Nucleus accumbens (tissue), 56 donors: ENCODE measurements around the gene MYOF.

Experiments
- DNase-seq, 56 donors: peaks; one replicate each; lab custom pipeline; 2025; lab: John Stamatoyannopoulos, UW

MYOF gene, protein sequence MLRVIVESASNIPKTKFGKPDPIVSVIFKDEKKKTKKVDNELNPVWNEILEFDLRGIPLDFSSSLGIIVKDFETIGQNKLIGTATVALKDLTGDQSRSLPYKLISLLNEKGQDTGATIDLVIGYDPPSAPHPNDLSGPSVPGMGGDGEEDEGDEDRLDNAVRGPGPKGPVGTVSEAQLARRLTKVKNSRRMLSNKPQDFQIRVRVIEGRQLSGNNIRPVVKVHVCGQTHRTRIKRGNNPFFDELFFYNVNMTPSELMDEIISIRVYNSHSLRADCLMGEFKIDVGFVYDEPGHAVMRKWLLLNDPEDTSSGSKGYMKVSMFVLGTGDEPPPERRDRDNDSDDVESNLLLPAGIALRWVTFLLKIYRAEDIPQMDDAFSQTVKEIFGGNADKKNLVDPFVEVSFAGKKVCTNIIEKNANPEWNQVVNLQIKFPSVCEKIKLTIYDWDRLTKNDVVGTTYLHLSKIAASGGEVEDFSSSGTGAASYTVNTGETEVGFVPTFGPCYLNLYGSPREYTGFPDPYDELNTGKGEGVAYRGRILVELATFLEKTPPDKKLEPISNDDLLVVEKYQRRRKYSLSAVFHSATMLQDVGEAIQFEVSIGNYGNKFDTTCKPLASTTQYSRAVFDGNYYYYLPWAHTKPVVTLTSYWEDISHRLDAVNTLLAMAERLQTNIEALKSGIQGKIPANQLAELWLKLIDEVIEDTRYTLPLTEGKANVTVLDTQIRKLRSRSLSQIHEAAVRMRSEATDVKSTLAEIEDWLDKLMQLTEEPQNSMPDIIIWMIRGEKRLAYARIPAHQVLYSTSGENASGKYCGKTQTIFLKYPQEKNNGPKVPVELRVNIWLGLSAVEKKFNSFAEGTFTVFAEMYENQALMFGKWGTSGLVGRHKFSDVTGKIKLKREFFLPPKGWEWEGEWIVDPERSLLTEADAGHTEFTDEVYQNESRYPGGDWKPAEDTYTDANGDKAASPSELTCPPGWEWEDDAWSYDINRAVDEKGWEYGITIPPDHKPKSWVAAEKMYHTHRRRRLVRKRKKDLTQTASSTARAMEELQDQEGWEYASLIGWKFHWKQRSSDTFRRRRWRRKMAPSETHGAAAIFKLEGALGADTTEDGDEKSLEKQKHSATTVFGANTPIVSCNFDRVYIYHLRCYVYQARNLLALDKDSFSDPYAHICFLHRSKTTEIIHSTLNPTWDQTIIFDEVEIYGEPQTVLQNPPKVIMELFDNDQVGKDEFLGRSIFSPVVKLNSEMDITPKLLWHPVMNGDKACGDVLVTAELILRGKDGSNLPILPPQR (N-terminal part only)

DNA sequence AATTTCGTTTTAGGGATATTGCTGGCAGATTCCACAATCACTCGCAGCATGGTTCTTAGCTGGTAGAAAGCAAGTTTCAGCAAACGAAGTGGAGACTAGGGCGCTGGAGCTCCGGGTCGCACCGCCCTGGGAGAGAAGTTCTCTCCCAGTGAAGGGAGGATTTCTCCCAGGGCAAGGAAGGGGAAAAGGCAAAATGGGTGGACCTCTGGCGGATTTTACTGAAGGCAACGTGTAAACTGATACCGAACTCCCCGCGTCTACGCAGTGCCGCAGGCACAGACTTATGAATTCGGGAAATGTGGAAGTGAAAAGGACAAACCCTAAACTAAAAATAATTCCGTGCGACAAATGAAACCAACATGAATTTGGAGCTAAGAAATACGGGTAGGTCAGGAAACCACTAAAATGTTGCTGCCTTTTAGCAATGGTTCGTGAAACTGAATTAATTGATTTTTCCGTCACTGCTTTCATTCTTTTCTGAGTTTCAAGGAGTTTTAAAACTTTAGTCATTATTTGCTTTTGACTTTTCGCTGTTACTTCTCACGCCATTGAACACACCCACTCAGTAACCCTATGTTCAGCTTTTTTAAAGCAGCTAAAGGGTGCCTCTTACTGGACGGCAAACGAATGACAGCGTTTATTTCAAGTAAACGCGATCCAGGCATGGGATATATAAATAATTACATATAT lies at the start of gene MYOF:
Gene MYOF (minus strand): TSS at position 190 of the 690 bp plus-strand sequence. CDS start 140 bp downstream, at position 50.
- peak in 11 of 56 donors; percentile 0 to 41 (median 10) for DNase-seq

DNA sequence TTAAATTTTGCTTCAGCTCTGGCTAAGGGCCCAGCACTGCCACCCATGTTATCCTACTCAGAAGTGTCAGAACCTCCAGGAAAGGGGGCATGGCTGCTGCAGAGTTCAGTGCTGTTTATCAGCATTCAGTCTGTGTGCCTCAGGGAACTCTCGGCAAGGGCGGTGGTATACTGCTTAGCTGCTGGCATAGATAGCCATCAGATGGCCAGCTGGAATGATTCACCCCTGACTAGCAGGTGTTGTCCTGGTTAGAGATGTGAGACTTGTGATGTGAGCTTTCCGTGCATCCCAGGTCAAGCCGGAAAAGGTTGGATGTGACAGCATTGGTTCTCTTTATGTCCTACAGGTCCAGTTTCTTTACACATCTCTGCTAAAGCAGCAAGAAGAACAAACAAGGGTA lies 36.4 kb upstream of the MYOF start:
- DNase-seq = no peak

DNA sequence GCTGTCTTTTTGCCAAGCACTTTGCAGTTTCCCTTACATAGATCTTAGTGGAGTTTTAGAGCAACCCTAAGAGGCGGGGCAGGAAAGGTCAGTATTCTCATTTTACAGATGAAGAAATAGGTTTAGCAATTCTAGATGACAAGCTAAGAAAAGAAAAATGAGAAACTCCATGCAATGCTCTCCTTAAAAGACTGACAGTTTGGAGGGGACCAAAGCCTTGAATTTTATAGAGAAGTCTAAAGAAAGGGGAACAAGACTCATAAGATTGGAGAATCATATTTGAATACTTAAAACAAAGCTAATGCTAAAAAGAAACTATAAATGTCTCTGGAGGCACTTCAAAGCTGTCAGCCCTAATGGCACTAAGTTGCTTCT lies 33.9 kb upstream of the MYOF start:
- no peak for DNase-seq

DNA sequence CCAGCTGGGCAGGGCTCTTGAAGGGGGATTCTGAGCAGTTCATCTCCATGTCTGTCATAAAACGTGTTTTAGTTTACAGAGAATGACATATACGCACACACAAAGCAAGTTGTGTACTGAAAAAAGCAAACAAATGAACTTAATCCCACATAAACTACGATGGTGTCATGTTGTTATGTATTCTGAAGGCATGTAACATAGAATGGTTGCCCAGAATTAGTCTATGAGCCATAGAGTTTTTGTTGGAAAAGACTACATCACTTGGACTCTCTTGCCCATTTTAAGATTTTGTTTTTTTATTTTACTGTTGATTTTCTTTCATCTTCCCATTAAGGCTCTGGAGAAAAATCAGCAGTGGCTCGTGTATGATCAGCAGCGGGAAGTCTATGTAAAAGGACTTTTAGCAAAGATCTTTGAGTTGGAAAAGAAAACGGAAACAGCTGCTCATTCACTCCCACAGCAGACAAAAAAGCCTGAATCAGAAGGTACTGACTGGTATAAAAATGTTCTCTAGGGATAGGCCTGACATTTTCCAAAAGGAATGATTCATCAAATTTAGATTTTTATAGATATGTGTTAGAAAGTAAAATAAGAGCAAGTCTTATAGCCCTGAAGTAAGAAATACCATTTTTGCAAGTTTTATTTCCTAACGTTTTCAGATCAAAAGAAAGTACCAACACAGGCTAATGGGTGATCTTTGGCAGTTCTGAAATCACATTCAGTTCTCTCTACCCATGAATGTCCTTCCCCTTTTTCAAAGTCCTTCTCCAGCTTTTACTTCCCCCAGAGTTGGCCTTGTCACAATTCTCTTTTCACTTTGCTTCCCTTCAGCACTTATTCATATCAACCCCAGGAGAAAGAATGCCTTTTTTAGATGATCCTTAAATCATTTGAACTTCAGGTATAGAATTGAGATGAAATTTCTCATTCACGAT lies 33.2 kb upstream of the MYOF start:
- peak in 4 of 56 donors; percentile 4 to 19 (median 9) for DNase-seq

DNA sequence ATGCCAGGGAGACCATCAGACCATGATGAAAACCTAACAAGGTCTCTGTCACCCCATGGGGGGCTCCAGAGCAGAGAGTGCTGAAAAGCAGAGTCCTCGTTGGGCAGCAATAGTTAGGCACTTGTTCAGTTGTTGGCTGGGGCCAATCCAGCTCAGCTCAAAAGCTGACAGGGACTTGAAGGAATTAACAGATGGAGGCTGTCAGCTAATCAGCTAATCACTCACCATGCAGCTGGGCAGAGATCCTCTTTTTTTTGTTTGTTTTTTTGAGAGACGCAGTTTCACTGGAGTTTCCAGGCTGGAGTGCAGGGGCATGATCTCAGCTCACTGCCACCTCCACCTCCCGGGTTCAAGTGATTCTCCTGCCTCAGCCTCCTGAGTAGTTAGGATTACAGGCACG lies 32.4 kb upstream of the MYOF start:
- DNase-seq = no peak

DNA sequence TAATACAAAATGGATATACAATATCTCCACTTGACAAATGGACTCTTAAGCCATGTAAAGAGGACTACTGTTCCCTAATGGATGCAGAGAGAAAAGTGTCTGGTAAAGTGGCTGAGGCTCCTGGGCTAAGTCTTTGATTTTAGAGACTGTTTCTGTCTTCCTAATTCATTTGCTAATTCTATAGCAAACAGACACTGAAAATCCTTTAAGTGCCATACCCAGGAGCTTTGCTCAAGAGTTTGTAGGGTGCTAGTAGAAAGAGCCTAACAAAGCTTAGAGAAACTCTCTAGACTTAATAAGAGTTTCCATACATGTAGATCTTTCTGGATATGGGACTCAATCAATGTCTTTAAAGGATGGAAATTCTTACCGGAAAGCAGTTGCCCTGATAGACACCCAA lies 31.0 kb upstream of the MYOF start:
- DNase-seq = no peak

DNA sequence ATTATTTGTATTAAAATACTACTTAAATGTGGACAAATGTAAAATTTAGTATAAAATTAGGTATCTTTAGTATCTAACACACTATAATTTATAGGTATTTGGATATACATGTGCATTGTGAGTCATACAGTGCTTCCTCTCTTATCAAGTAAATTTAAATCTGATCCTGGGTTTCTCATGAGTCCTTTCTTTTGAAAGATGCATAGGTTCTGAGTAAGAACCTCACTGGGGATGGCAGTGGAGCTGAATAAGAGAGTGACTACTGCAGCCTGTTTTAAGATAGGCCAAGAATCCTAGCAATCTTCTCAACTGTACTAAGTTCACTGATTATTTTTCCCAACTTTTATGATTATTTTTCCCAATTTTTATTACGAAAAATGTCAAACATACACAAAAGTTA lies 30.4 kb upstream of the MYOF start:
- no peak for DNase-seq

DNA sequence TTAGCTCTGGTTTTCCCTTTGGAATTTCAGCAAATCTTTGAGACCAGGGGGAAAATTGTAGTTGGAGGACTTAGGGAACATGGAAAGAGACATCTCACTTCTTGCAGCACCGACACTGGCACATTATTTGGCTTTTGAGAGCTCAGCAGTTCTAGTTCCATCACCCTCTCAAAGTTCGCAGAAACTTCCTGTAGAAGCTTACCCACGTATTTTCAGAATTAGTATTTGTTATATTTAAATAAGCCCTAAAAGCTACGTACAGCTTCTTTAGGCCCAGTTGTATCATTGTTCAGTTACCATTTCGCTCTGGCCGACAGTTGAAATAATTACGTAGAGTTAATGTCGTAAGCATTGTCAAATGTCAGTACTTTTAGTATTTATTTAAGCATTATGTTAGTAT lies 27.7 kb upstream of the MYOF start:
- no peak for DNase-seq

DNA sequence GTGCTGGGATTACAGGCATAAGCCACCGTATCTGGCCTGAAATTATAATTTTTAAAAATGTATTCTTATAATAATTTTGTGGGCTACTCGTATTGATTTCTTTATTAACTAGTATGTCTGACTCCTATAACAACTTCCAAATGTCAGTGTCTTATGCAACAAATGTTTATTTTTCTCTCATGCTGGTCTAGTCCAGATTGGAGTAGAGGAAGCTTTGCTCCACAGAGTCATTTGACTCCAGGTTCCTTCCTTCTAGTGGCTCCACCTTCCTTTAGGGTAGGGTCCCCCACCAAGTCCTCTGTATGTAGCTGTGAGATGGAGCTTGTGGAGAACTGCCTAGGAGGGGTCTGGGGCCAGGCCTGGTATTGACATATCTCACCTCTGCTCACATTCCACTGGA lies 22.9 kb upstream of the MYOF start:
- DNase-seq = no peak

DNA sequence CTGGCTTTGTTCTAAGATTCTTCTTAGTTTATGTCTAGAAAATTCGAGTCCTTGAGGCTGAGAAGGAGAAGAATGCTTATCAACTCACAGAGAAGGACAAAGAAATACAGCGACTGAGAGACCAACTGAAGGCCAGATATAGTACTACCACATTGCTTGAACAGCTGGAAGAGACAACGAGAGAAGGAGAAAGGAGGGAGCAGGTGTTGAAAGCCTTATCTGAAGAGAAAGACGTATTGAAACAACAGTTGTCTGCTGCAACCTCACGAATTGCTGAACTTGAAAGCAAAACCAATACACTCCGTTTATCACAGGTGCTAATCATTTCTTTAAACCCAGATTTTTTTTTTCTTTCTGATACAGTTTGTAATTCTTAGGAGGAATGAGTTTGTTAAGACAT lies 20.9 kb upstream of the MYOF start:
- no peak for DNase-seq

DNA sequence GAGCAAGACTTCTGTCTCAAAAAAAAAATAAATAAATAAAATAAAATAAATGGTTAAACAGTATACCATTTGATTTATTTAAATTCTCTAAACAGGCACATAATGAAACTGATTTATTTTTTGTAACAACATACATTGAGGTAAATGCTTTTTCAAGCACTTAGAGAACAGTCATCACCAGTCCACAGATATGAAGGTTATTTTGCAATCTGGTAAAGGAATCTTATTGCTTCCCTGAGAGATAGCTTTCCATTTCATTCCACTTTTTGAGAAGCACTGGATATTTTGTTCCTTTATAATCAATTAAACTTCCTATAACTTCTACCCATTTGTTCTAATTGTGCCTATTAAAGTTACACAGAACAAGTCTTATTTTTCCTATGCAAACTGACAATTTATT lies 19.5 kb upstream of the MYOF start:
- no peak for DNase-seq

DNA sequence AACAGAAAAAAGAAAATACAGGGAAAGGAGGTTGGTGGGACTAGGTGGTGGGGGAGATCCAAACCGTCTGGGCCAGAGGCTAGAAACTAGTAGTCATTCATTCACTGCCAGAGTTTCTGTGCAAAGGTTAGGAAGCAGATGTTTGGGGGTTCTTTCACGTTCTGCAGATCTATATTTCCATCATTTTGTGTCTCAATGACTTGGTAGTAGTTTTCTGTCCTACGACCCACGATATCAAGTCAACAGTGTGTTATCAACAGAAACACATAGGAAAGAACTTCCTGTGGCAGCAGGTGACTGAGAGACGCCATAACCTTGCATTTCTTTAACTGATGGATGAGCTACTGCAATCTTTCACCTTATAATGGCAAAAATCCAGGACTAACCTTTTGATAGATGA lies 16.0 kb upstream of the MYOF start:
- DNase-seq = no peak

DNA sequence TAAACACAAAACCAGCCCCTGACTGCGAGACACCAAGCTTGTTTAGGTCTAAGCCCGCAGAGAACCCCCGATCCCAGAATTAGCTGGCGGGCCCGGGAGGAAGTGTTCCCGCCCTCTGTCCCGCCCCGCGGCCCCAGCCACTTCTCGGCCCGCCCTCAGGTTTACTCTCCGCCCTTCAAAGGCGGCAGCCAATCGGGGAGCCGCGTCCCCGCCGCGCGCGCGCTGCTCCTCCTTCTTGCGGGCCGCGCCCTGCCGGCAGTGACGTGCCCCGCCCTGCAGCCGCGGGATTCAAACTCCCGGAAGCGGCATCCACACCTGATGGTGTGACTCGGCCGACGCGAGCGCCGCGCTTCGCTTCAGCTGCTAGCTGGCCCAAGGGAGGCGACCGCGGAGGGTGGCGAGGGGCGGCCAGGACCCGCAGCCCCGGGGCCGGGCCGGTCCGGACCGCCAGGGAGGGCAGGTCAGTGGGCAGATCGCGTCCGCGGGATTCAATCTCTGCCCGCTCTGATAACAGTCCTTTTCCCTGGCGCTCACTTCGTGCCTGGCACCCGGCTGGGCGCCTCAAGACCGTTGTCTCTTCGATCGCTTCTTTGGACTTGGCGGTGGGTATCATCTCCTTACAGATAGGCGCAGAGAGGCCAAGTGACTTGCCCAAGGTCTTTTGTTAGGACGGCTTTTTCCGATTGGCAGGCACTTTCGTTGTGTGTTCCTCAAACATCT lies 14.3 kb upstream of the MYOF start, which contains the start of gene CEP55:
Gene CEP55 (plus strand): TSS at position 291 of the 720 bp plus-strand sequence. CDS start 3,440 bp downstream, outside the sequence.
- peak; percentile 23 to 97 (median 86) for DNase-seq

DNA sequence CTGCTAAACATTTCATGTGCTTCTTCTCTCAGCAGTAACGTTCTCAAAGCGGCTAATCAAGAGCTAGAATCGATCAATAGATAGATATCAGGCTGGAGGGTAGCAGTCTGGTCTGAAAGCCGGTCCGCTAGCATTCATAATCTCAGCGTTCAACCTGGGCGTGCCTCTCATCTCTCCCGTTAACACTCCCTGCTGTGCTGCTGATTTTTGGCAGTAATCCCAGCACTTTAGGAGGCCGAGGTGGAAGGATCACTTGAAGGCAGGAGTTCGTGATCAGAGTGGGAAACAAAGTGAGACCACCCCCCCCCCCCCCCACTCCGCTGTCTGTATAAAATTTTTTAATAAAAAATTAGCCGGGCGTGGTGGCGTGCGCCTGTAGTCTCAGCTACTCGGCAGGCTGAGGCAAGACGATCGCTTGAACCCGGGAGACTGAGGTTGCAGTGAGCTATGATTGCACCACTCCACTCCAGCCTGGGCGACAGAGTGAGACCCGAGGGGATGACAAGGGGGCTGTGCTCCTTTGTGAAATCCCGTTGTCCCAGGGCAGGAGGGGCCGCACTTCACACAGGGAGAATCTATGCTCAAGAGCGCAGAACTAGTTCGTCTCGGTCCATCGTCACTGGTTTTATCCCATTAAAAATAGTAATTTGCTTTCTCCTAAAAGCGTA lies 13.7 kb upstream of the MYOF start:
- DNase-seq = peak in 6 of 56 donors; percentile 19 to 52 (median 41)

DNA sequence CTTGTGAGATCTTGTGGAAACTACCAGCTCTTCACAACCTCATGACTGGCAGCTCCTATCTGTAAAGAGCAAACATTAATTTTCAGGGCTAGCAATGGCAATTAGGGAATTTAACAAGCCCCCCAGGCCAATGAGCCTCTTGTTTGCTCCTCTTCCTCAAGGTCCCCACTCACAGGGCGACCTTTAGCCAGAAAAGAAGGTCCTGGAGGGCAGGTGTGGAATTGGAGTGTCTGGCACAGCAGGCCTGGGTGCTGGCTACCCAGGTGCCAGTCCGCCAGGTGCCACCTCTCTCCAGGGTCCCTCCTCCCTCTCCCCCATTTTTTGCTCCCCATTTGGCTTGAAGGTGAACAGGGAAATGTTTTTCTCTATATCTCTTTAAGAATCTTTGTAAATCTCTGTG lies 12.4 kb upstream of the MYOF start:
- no peak for DNase-seq

DNA sequence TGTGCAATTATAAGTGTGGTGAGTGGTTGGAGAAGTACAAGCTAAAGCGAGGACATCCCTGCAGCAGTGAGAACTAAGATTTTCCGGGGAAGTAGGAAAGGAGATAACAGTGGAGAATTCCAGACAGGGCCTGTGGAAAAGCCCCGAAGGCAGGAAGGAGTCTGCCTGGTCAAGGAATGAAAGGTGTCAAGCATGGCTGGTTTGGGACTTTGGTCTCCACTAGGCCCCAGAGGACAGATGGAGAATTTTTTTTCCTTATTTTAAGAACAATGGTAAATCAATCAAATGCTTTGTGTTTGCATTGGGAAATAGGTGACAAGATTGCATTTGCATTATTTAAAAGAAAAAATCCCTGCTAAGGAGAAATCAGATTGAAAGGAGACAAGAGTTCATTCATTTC lies 11.0 kb upstream of the MYOF start:
- DNase-seq = no peak

DNA sequence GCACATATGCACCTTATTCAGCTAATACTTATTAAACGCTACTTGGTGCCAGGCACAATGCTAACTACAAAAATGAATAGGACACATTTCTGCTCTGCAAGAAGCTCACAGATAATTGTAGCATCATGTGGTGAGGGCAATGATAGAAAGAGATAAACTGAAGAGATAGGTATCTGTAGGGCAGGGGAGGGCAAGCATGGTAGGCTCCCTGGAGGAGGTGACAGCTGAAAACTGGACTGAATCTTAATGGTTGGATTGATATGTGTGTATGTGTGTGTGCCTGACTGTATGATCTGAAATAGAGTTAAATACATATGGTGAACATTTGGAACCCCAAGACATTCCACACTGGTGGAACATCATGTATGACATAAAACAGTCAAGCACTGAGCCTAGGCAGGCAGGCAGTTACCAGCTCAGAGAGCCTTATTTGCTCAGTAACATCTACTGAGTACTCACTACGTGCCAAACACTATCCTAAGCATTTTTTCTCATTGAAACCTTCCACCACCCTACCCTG lies 9.5 kb upstream of the MYOF start:
- no peak for DNase-seq
